IMR-90 (cell line): Measurements from ENCODE around the gene EBI3. TPM values are rescaled to one million over a fixed set of nuclear protein-coding genes. Genes with fewer than 3 reads are reported as not detected.

ENCODE experiments used
- ATAC-seq: fragments of 200-7000 bp; cut with Tn5 transposase; 2 replicates; pipeline ENCODE4 v1.9.1; 2020; ENCODE audit warnings: low read depth, mild to moderate bottlenecking, moderate library complexity
- BruUV-seq: library from RNA; stranded (reverse); fragments of 400-500 nt; replicated peaks from 2 replicates; lab custom pipeline; 2021; lab: Mats Ljungman, UMichigan
- CTCF ChIA-PET: fragments of 300-600 bp; formaldehyde crosslinking; extraction: SDS; loops from one replicate; lab custom pipeline; 2021; ENCODE audit warnings: antibody characterized with exemption; lab: Yijun Ruan, JAX
- POLR2A ChIA-PET: fragments of 300-600 bp; sonication (Branson Sonifier 250); formaldehyde crosslinking; loops from one replicate; lab custom pipeline; 2022; ENCODE audit warnings: antibody characterized with exemption; ENCODE audit not compliant: unreplicated experiment; lab: Charles Lee
- DNase-seq: peaks from one replicate; pipeline ENCODE4 v3.0.0; 2013
- H2AFZ ChIP-seq: replicated peaks from 2 replicates; pipeline ENCODE3; 2013; ENCODE audit warnings: low read length, mild to moderate bottlenecking; ENCODE audit not compliant: poor library complexity
- H2AK5ac ChIP-seq: 2 replicates; pipeline ENCODE4 v1.6.1; 2013; ENCODE audit warnings: low read depth, low read length, inconsistent platforms
- H2AK9ac ChIP-seq: replicated peaks from 2 replicates; pipeline ENCODE3; 2013; ENCODE audit warnings: mild to moderate bottlenecking, low read depth, low read length, moderate library complexity; ENCODE audit not compliant: poor library complexity
- H2BK120ac ChIP-seq: 2 replicates; pipeline ENCODE4 v1.6.1; 2013; ENCODE audit warnings: low read depth, low read length, inconsistent platforms
- H2BK15ac ChIP-seq: 3 replicates; pipeline ENCODE4 v1.6.1; 2013; ENCODE audit warnings: low read depth, low read length, inconsistent platforms
- H2BK20ac ChIP-seq: 2 replicates; pipeline ENCODE4 v1.6.1; 2013; ENCODE audit warnings: low read depth, mild to moderate bottlenecking, inconsistent platforms, low read length, moderate library complexity
- H2BK5ac ChIP-seq: 2 replicates; pipeline ENCODE4 v1.6.1; 2013; ENCODE audit warnings: mild to moderate bottlenecking, low read depth, low read length, inconsistent platforms; ENCODE audit not compliant: poor library complexity, severe bottlenecking
- H3K14ac ChIP-seq: replicated peaks from 2 replicates; pipeline ENCODE4 v1.6.1; 2013; ENCODE audit warnings: low read depth, low read length, inconsistent platforms
- H3K18ac ChIP-seq: 2 replicates; pipeline ENCODE4 v1.6.1; 2013; ENCODE audit warnings: low read depth, low read length, control low read depth
- H3K23ac ChIP-seq: 2 replicates; pipeline ENCODE4 v1.6.1; 2013; ENCODE audit warnings: low read depth, low read length, inconsistent platforms
- H3K27ac ChIP-seq: 2 replicates; pipeline ENCODE4 v1.5.1; 2013; ENCODE audit warnings: mild to moderate bottlenecking, control low read depth, low read length; ENCODE audit not compliant: insufficient read depth
- H3K27me3 ChIP-seq: 2 replicates; pipeline ENCODE4 v1.6.1; 2013; ENCODE audit warnings: low read length; ENCODE audit not compliant: control insufficient read depth, insufficient read depth
- H3K36me3 ChIP-seq: 2 replicates; pipeline ENCODE4 v1.6.1; 2013; ENCODE audit warnings: low read length, mixed read lengths; ENCODE audit not compliant: control insufficient read depth, insufficient read depth
- H3K4ac ChIP-seq: 2 replicates; pipeline ENCODE4 v1.6.1; 2013; ENCODE audit warnings: low read depth, low read length, inconsistent platforms
- H3K4me1 ChIP-seq: 2 replicates; pipeline ENCODE4 v1.6.1; 2013; ENCODE audit warnings: low read length, mixed read lengths; ENCODE audit not compliant: control insufficient read depth, insufficient read depth
- H3K4me2 ChIP-seq: 2 replicates; pipeline ENCODE4 v1.6.1; 2013; ENCODE audit warnings: low read depth, mild to moderate bottlenecking, control low read depth, low read length, moderate library complexity
- H3K4me3 ChIP-seq: 2 replicates; pipeline ENCODE4 v1.5.1; 2013; ENCODE audit warnings: low read depth, mild to moderate bottlenecking, control low read depth, low read length, moderate library complexity; ENCODE audit not compliant: insufficient read depth
- H3K56ac ChIP-seq: 2 replicates; pipeline ENCODE4 v1.6.1; 2013; ENCODE audit warnings: low read length, inconsistent platforms; ENCODE audit not compliant: insufficient read depth; ENCODE audit errors: extremely low read depth
- H3K79me1 ChIP-seq, 2 experiments: 2 replicates each; pipeline ENCODE4 v1.6.1; 2013; ENCODE audit warnings: low read length in 2 of 2, inconsistent platforms in 1 of 2, low read depth in 1 of 2
- H3K9ac ChIP-seq: 2 replicates; pipeline ENCODE4 v1.6.1; 2013; ENCODE audit warnings: low read depth, low read length, control low read depth
- H3K9me1 ChIP-seq: 2 replicates; pipeline ENCODE4 v1.6.1; 2013; ENCODE audit warnings: low read length, inconsistent platforms; ENCODE audit not compliant: insufficient read depth
- H3K9me3 ChIP-seq: 2 replicates; pipeline ENCODE4 v1.6.1; 2013; ENCODE audit warnings: low read length; ENCODE audit not compliant: control insufficient read depth, insufficient read depth
- H4K20me1 ChIP-seq: 2 replicates; pipeline ENCODE4 v1.6.1; 2013; ENCODE audit warnings: low read length, inconsistent platforms; ENCODE audit not compliant: insufficient read depth
- H4K5ac ChIP-seq: 2 replicates; pipeline ENCODE4 v1.6.1; 2013; ENCODE audit warnings: mild to moderate bottlenecking, low read depth, low read length, control low read depth
- H4K8ac ChIP-seq, 2 experiments: 2 replicates each; pipeline ENCODE4 v1.6.1; 2013; ENCODE audit warnings: low read depth in 2 of 2, low read length in 2 of 2, control low read depth in 1 of 2, inconsistent platforms in 1 of 2
- H4K91ac ChIP-seq: 2 replicates; pipeline ENCODE4 v1.6.1; 2013; ENCODE audit warnings: low read depth, low read length, inconsistent platforms; ENCODE audit not compliant: insufficient read depth
- CEBPB ChIP-seq: IDR thresholded peaks from 2 replicates; pipeline ENCODE4 v1.6.1; 2012; ENCODE audit warnings: low read depth, low read length, improper control_type of control experiment
- CHD1 ChIP-seq: IDR thresholded peaks from 2 replicates; pipeline ENCODE4 v1.6.1; 2012; ENCODE audit warnings: low read depth, low read length, improper control_type of control experiment
- MAZ ChIP-seq: IDR thresholded peaks from 2 replicates; pipeline ENCODE4 v1.6.1; 2012; ENCODE audit warnings: low read depth, mild to moderate bottlenecking, low read length, improper control_type of control experiment, moderate library complexity, borderline replicate concordance
- MXI1 ChIP-seq: IDR thresholded peaks from 2 replicates; pipeline ENCODE4 v1.6.1; 2012; ENCODE audit warnings: low read depth, mild to moderate bottlenecking, low read length, moderate library complexity, borderline replicate concordance
- NFE2L2 ChIP-seq: fragments of 150-350 bp; IDR thresholded peaks from 2 replicates; pipeline ENCODE4 v1.6.1; 2016; ENCODE audit warnings: low read depth, mild to moderate bottlenecking, low read length
- POLR2A ChIP-seq: IDR thresholded peaks from 2 replicates; pipeline ENCODE4 v1.6.1; 2012; ENCODE audit warnings: mild to moderate bottlenecking, low read depth, low read length
- RCOR1 ChIP-seq: IDR thresholded peaks from 2 replicates; pipeline ENCODE4 v1.6.1; 2012; ENCODE audit warnings: mild to moderate bottlenecking, low read length, improper control_type of control experiment; ENCODE audit not compliant: insufficient replicate concordance
- RFX5 ChIP-seq: IDR thresholded peaks from 2 replicates; pipeline ENCODE4 v1.8.0; 2012; ENCODE audit warnings: low read depth, mild to moderate bottlenecking, low read length, moderate library complexity
- SMC3 ChIP-seq: fragments of 150-350 bp; IDR thresholded peaks from 2 replicates; pipeline ENCODE4 v1.6.1; 2016; ENCODE audit warnings: low read depth, mild to moderate bottlenecking, antibody characterized with exemption, low read length, moderate library complexity
- WGBS, 2 experiments: methylation state at CpG; one replicate each; pipeline versions ENCODE4 v1.1.5 to v1.1.7; 2013; ENCODE audit warnings: missing lambda C conversion rate in 2 of 2; ENCODE audit not compliant: insufficient read length in 1 of 2; ENCODE audit errors: extremely low coverage in 2 of 2; 5-methylcytosine and 5-hydroxymethylcytosine counted together
- dilution Hi-C: fragments of 300-500 bp; cut with HindIII; formaldehyde crosslinking; loops from one replicate; pipeline ENCODE4 v1.14.3; 2018; ENCODE audit warnings: low sequenced_read_pairs; ENCODE audit not compliant: unreplicated experiment
- in situ Hi-C: fragments of 300-500 bp; cut with MboI; formaldehyde crosslinking; loops from 3 replicates; pipeline ENCODE4 v1.14.3; 2019; ENCODE audit warnings: low sequenced_read_pairs, inconsistent platforms, mixed read lengths
- intact Hi-C: fragments of 100-400 bp; cut with micrococcal nuclease; formaldehyde crosslinking; loops from 2 replicates; pipeline ENCODE4 v1.10.0; 2022
- polyA plus RNA-seq, 3 experiments: library from polyadenylated mRNA; depleted of rRNA; stranded (reverse); fragments of >200 nt; gene quantifications; 2 replicates each; pipeline ENCODE4 v1.2.3, GENCODE V29; 2012; ENCODE audit warnings: low replicate concordance in 1 of 3
- total RNA-seq: library from RNA; depleted of rRNA; stranded (reverse); fragments of >200 nt; gene quantifications from 2 replicates; pipeline ENCODE4 v1.2.3, GENCODE V29; 2012
- TF ChIP-seq, protein P1 (sequence below): conservative IDR thresholded peaks from 2 replicates; pipeline ENCODE4 v1.5.1; 2012; ENCODE audit warnings: mild to moderate bottlenecking, low read depth, low read length, improper control_type of control experiment

Gene EBI3
- total and polyA plus RNA-seq, 2 of the 4 experiments (the other 2 are of a cell fraction) = 0.36 to 2.7 TPM

- no peak overlapping the region for H2BK120ac ChIP-seq
- H2BK20ac ChIP-seq = no peak overlapping the region
- H4K20me1 ChIP-seq = no peaks in the 10 kb centered on the region; the same call in 1 of the 2 replicates
- H3K9ac ChIP-seq = no peak overlapping the region
- 88% methylated on average over 2 of the region's 2 CpGs; no CpG with 5 or more reads in 1 of the 2 experiments for WGBS, 2 experiments
- POLR2A ChIA-PET = no interaction called here
- no peak overlapping the region for H3K4ac ChIP-seq
- no peak overlapping the region for H3K56ac ChIP-seq
- H4K91ac ChIP-seq = no peak overlapping the region
- H2AFZ ChIP-seq = no peak overlapping the region
- BruUV-seq = no TSS peak
- no peak for ATAC-seq
- in situ Hi-C loops (no loop called here), dilution Hi-C loops (no loop called here), intact Hi-C loops (no loop called here)
- H3K36me3 ChIP-seq = peaks cover 15% of the 10 kb centered on the region
- H3K27ac ChIP-seq = no peak overlapping the region
- no peak overlapping the region for H2BK15ac ChIP-seq
- H3K9me1 ChIP-seq = peaks cover 4% of the 10 kb centered on the region; the same call in 1 of the 2 replicates
- no peak overlapping the region for H3K18ac ChIP-seq
- no peaks in the 10 kb centered on the region for H3K9me3 ChIP-seq
- H3K4me1 ChIP-seq = 0 out of 2 replicates have a peak, but pooled peaks cover 1% of the 10 kb centered on the region
- H2AK9ac ChIP-seq = peak overlapping the region; percentile 89
- no peak overlapping the region for H3K4me2 ChIP-seq
- TF ChIP-seq NFE2L2 (no peak), SMC3 (no peak), CEBPB (no peak), MAZ (no peak), POLR2A (no peak), MXI1 (no peak), RCOR1 (no peak), CHD1 (no peak), RFX5 (no peak)
- TF ChIP-seq, protein P1, sequence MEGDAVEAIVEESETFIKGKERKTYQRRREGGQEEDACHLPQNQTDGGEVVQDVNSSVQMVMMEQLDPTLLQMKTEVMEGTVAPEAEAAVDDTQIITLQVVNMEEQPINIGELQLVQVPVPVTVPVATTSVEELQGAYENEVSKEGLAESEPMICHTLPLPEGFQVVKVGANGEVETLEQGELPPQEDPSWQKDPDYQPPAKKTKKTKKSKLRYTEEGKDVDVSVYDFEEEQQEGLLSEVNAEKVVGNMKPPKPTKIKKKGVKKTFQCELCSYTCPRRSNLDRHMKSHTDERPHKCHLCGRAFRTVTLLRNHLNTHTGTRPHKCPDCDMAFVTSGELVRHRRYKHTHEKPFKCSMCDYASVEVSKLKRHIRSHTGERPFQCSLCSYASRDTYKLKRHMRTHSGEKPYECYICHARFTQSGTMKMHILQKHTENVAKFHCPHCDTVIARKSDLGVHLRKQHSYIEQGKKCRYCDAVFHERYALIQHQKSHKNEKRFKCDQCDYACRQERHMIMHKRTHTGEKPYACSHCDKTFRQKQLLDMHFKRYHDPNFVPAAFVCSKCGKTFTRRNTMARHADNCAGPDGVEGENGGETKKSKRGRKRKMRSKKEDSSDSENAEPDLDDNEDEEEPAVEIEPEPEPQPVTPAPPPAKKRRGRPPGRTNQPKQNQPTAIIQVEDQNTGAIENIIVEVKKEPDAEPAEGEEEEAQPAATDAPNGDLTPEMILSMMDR = no peak
- H3K27me3 ChIP-seq = no peaks in the 10 kb centered on the region
- H4K8ac ChIP-seq = no peak overlapping the region
- H3K79me1 ChIP-seq = peaks cover 11 to 28% of the 10 kb centered on the region in 2 experiments
- no peak overlapping the region for H3K14ac ChIP-seq
- no peak overlapping the region for H3K4me3 ChIP-seq
- H3K23ac ChIP-seq = no peak overlapping the region
- CTCF ChIA-PET = no interaction called here
- H4K5ac ChIP-seq = no peak overlapping the region
- no peak overlapping the region for H2AK5ac ChIP-seq
- DNase-seq = no peak
- H2BK5ac ChIP-seq = no peak overlapping the region
These were observed 48.2 kb upstream of the EBI3 start for GRCh38 chr19:4181053-4181508.
